ENCODE data around the gene CHRDL2. TPM values are rescaled to one million over a fixed set of nuclear protein-coding genes. Genes with fewer than 3 reads are reported as not detected.

CHRDL2 gene
- total RNA-seq, 1 experiment from 2014 or later, result not detected

- TF ChIP-seq MAX (IDR thresholded peaks at IDR 0.05), result no peak
- TF ChIP-seq JUND (IDR thresholded peaks at IDR 0.05), result no peak
- no peak for TF ChIP-seq FOSL1 (IDR thresholded peaks at IDR 0.05; ENCODE audit: low read depth)
- TF ChIP-seq CBX3 (IDR thresholded peaks at IDR 0.05; ENCODE audit: low read depth), result no peak
- TF ChIP-seq ATF3 (IDR thresholded peaks at IDR 0.05), result no peak
- TF ChIP-seq TCF7L2 (IDR thresholded peaks at IDR 0.05; ENCODE audit: borderline replicate concordance, extremely low read depth, insufficient read depth, insufficient read length), result no peak
- TF ChIP-seq YY1 (IDR thresholded peaks at IDR 0.05; ENCODE audit: extremely low read depth, insufficient replicate concordance, low read depth, low read length), result no peak
- TF ChIP-seq SRF (IDR thresholded peaks at IDR 0.05; ENCODE audit: low read depth), result no peak
- no peak for TF ChIP-seq RAD21 (IDR thresholded peaks at IDR 0.05; ENCODE audit: low read depth)
- no peak for TF ChIP-seq SP1 (IDR thresholded peaks at IDR 0.05; ENCODE audit: low read depth)
- TF ChIP-seq POLR2AphosphoS5 (IDR thresholded peaks at IDR 0.05; ENCODE audit: low read depth, low read length), result no peak
- no peak for TF ChIP-seq EZH2phosphoT487 (IDR thresholded peaks at IDR 0.05; ENCODE audit: borderline replicate concordance)
- no peak for TF ChIP-seq EGR1 (IDR thresholded peaks at IDR 0.05; ENCODE audit: low read depth)
- TF ChIP-seq ZFX (IDR thresholded peaks at IDR 0.05), result no peak
- TF ChIP-seq CEBPB (IDR thresholded peaks at IDR 0.05; ENCODE audit: low read depth), result no peak
- TF ChIP-seq CTCF (IDR thresholded peaks at IDR 0.05 in 2 of 3, conservative IDR thresholded peaks at IDR 0.05 in 1 of 3; ENCODE audit: borderline replicate concordance in 1 of 3, insufficient read depth in 1 of 3, low read depth in 2 of 3, low read length in 2 of 3), result no peak
- no peak for TF ChIP-seq SIN3A (IDR thresholded peaks at IDR 0.05; ENCODE audit: low read depth)
- no peak for TF ChIP-seq ZNF274 (IDR thresholded peaks at IDR 0.05; ENCODE audit: low read depth, low read length)
- TF ChIP-seq ELF1 (IDR thresholded peaks at IDR 0.05; ENCODE audit: borderline replicate concordance, low read depth), result no peak
- TF ChIP-seq POLR2A (IDR thresholded peaks at IDR 0.05; ENCODE audit: borderline replicate concordance, extremely low read depth, insufficient read depth, insufficient read length), result no peak
- peaks cover 6% of the 10 kb centered on the region; the same call in 1 of the 2 replicates for H4K20me1 ChIP-seq (ENCODE audit: insufficient read depth)
- no peak overlapping the region for H3K27ac ChIP-seq (ENCODE audit: low read depth, low read length)
- ChIA-PET POLR2A (no interaction called here), RAD21 (ENCODE audit: low non-redundant PET in 1 of 2, low total read pairs in 2 of 2, uncharacterized antibody in 2 of 2, unreplicated experiment in 2 of 2) (no interaction called here), CTCF (interaction anchor here (1.3 to 1.9 kb wide), 2 partner anchors 34 to 71 kb away, joined by 3 to 5 read pairs; no protein-coding TSS in a partner anchor)
- no peak overlapping the region for H3K4me3 ChIP-seq (replicated peaks in 1 of 2; ENCODE audit: low read depth in 1 of 2, low read length in 2 of 2)
- no TSS peak for BruUV-seq (replicated peaks)
- no peak overlapping the region for H2AFZ ChIP-seq (ENCODE audit: low read depth, low read length, poor library complexity, severe bottlenecking)
- no peaks in the 10 kb centered on the region for H3K4me1 ChIP-seq (ENCODE audit: control insufficient read depth in 1 of 2, insufficient read depth in 2 of 2, low read length in 2 of 2)
- H3K36me3 ChIP-seq (ENCODE audit: control insufficient read depth in 1 of 2, insufficient read depth in 2 of 2, low read length in 2 of 2), result no peaks in the 10 kb centered on the region
- intact Hi-C loops (cut with micrococcal nuclease), result no loop called here
- no peak overlapping the region for H3K4me2 ChIP-seq (ENCODE audit: low read length)
- no peaks in the 10 kb centered on the region for H3K9me2 ChIP-seq (ENCODE audit: insufficient read depth)
- no peak for ATAC-seq
- no peak for DNase-seq (ENCODE audit: low read depth, low spot score)
- H3K27me3 ChIP-seq (ENCODE audit: insufficient read depth, low read length), result no peaks in the 10 kb centered on the region
- H3K9ac ChIP-seq (ENCODE audit: low read length), result no peak overlapping the region
- no peaks in the 10 kb centered on the region for H3K9me3 ChIP-seq (ENCODE audit: control insufficient read depth in 1 of 2, insufficient read depth in 1 of 2, low read depth in 1 of 2, low read length in 2 of 2)
- peaks cover 60% of the 10 kb centered on the region for H3K79me2 ChIP-seq (ENCODE audit: insufficient read depth, low read length)
Measured at GRCh38 chr11:74773476-74773875, 42.2 kb upstream of the CHRDL2 start.

Measured in HCT116 (cell line).